Measurements from ENCODE around the gene ADAMTSL3. TPM values are rescaled to one million over a fixed set of nuclear protein-coding genes. Genes with fewer than 3 reads are reported as not detected.

ADAMTSL3 gene
- polyA plus RNA-seq, 1 experiment: not detected

DNA sequence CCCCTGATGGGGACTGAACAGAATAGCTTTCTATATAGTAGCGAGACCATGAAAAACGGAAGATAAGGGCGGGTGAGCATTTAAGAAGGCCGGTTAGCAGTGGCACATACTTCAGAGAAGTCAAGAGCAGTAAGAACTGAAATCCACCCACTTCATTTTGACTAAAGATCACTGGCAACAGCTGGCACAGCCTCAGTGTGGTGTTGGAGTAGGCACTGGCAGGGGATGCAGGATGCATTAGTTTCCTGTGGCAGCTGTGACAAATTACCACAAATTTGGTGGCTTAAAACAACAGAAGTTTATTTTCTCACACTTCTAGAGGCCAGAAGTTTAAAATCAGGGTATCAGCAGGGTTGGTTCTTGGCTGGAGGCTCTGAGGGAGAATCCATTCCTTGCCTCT, 176.5 kb downstream of the ADAMTSL3 start:
- H3K27me3 ChIP-seq (ENCODE audit: control insufficient read depth, insufficient read depth, low read length): no peaks in the 10 kb centered on the region
- DNase-seq (ENCODE audit: low read depth): no peak
- TF ChIP-seq, protein P1, sequence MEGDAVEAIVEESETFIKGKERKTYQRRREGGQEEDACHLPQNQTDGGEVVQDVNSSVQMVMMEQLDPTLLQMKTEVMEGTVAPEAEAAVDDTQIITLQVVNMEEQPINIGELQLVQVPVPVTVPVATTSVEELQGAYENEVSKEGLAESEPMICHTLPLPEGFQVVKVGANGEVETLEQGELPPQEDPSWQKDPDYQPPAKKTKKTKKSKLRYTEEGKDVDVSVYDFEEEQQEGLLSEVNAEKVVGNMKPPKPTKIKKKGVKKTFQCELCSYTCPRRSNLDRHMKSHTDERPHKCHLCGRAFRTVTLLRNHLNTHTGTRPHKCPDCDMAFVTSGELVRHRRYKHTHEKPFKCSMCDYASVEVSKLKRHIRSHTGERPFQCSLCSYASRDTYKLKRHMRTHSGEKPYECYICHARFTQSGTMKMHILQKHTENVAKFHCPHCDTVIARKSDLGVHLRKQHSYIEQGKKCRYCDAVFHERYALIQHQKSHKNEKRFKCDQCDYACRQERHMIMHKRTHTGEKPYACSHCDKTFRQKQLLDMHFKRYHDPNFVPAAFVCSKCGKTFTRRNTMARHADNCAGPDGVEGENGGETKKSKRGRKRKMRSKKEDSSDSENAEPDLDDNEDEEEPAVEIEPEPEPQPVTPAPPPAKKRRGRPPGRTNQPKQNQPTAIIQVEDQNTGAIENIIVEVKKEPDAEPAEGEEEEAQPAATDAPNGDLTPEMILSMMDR (IDR thresholded peaks at IDR 0.05; ENCODE audit: insufficient read depth, low read depth, low read length): no peak
- H3K36me3 ChIP-seq (ENCODE audit: control insufficient read depth, insufficient read depth, low read length): no peaks in the 10 kb centered on the region
- H3K4me3 ChIP-seq (ENCODE audit: low read depth, low read length): no peak overlapping the region
- ChIA-PET CTCF (no interaction called here), POLR2A (no interaction called here)

DNA sequence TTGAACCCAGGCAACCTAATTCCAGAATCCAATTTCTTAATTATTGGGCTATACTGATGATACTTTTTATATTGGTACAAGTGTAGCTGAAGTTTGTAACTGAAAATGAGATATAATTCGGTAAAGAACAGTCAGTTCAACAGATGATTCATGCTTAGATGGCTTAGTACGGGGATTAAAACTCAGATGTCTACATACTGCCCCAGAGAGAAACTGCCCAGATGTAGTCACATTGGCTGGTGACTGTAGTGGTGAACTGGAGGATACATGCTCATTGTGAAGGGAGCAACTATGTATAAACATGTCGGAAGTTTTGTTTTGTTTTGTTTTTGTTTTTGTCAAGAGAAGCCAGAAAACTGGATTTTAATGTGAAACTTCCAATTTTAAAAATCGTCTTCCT, 179.6 kb downstream of the ADAMTSL3 start:
- H3K4me3 ChIP-seq (ENCODE audit: low read depth, low read length): no peak overlapping the region
- H3K36me3 ChIP-seq (ENCODE audit: control insufficient read depth, insufficient read depth, low read length): no peaks in the 10 kb centered on the region
- ChIA-PET CTCF (no interaction called here), POLR2A (no interaction called here)
- no peak for DNase-seq (ENCODE audit: low read depth)
- TF ChIP-seq, protein P1 (IDR thresholded peaks at IDR 0.05; ENCODE audit: insufficient read depth, low read depth, low read length): no peak
- H3K27me3 ChIP-seq (ENCODE audit: control insufficient read depth, insufficient read depth, low read length): no peaks in the 10 kb centered on the region

DNA sequence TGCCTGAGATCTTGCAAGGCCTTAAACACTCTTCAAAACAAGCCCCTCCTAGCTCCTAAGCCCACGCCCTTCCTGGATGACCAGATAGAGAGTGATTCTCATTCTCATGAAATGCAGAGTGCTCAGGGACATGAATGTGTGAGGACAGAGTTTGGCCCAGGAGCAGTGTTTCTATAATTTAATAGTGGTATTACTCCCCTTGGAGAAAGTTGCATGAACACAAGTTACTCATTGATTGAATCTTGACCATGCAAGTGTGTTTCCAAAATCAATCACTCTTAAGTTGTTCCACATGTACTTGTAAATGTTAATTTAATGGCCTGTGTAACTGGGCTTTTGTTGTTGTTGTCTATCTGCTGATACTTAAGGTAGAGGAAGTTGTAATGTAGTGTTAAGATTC, 181.6 kb downstream of the ADAMTSL3 start:
- no peak overlapping the region for H3K4me3 ChIP-seq (ENCODE audit: low read depth, low read length)
- ChIA-PET POLR2A (no interaction called here), CTCF (interaction anchor here (1.3 kb wide), 1 partner anchor 9 kb away, joined by 3 read pairs; no protein-coding TSS in a partner anchor)
- H3K36me3 ChIP-seq (ENCODE audit: control insufficient read depth, insufficient read depth, low read length): no peaks in the 10 kb centered on the region
- TF ChIP-seq, protein P1 (IDR thresholded peaks at IDR 0.05; ENCODE audit: insufficient read depth, low read depth, low read length): no peak
- DNase-seq (ENCODE audit: low read depth): no peak
- H3K27me3 ChIP-seq (ENCODE audit: control insufficient read depth, insufficient read depth, low read length): no peaks in the 10 kb centered on the region

DNA sequence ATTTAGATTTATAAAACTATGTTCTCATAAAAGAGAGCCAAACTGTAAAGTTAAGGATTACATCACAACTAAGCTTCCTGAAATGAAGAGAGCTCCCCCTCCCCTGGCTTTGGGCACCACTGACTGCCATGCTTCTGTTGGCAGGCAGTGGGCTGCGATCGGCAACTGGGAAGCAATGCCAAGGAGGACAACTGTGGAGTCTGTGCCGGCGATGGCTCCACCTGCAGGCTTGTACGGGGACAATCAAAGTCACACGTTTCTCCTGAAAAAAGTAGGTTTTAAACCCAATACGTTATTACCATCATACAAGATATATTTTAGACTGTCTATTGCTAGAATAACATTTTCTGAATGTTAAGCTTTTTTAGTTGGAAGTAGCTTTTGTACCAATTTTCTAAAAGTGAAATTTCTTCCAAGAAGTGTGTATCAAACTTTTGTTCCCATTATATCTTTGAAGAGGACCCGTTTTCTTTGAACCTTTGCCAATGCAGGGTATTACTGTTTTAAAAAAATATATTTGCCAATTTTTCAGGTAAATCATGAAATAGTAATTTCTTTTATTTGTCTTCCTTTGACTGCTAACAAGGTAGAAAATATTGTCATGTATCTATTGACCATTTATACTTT, 184.1 kb downstream of the ADAMTSL3 start:
- DNase-seq (ENCODE audit: low read depth): no peak
- H3K4me3 ChIP-seq (ENCODE audit: low read depth, low read length): no peak overlapping the region
- ChIA-PET CTCF (interaction anchor here (0.7 kb wide), 1 partner anchor 512 kb away, joined by 3 read pairs; no protein-coding TSS in a partner anchor), POLR2A (no interaction called here)
- no peaks in the 10 kb centered on the region for H3K27me3 ChIP-seq (ENCODE audit: control insufficient read depth, insufficient read depth, low read length)
- TF ChIP-seq, protein P1 (IDR thresholded peaks at IDR 0.05; ENCODE audit: insufficient read depth, low read depth, low read length): peak; percentile 14; the same call in 1 of the 2 replicates
- H3K36me3 ChIP-seq (ENCODE audit: control insufficient read depth, insufficient read depth, low read length): no peaks in the 10 kb centered on the region

DNA sequence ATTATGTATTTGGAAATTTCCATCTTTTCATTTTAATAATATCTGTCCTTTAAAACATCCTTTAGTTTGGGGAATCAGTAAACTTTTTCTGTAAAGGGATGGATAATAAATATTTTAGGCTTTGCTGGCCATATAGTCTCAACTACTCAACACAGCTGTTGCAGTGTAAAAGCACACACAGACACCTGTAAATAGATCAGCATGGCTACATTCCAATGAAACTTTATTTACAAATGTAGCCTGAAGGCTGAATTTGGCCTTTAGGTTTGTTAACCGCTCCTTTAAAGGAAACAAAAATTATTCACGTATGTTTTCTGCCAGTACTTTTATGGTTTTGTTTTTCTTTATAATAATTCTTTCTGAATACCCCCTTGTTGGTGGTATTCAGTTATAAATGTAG, 184.8 kb downstream of the ADAMTSL3 start:
- Histone ChIP-seq H3K27me3 (ENCODE audit: control insufficient read depth, insufficient read depth, low read length) (no peaks in the 10 kb centered on the region), H3K36me3 (ENCODE audit: control insufficient read depth, insufficient read depth, low read length) (no peaks in the 10 kb centered on the region), H3K4me3 (ENCODE audit: low read depth, low read length) (no peak overlapping the region)
- ChIA-PET CTCF (interaction anchor here (0.7 kb wide), 1 partner anchor 513 kb away, joined by 3 read pairs; no protein-coding TSS in a partner anchor), POLR2A (no interaction called here)
- DNase-seq (ENCODE audit: low read depth): no peak
- TF ChIP-seq, protein P1 (IDR thresholded peaks at IDR 0.05; ENCODE audit: insufficient read depth, low read depth, low read length): no peak

Data from BJ (cell line).